DMS114 treated with DMSO at 0.1 percent for 48 hours (cell line): ENCODE results near the gene NOS1.
"Not testable (repeated sequence)": the region's sequence is repeated elsewhere in the genome, so short reads cannot be mapped to it uniquely, and the experiment has no call there.

Experiments used
- DNase-seq: peaks from one replicate; lab custom pipeline; 2025; ENCODE audit not compliant: unreplicated experiment; lab: John Stamatoyannopoulos, UW

NOS1 gene

GRCh38 chr12:117213295-117213808 lies 148.1 kb downstream of the NOS1 start:
- no peak for DNase-seq

- peak; percentile 57 for DNase-seq
Observed at GRCh38 chr12:117212563-117213190, 148.7 kb downstream of the NOS1 start.

- DNase-seq = no peak
Observed at GRCh38 chr12:117210266-117210918, 151.0 kb downstream of the NOS1 start.

- DNase-seq = no peak
Observed at GRCh38 chr12:117209626-117210025, 151.8 kb downstream of the NOS1 start.

GRCh38 chr12:117208811-117209455 lies 152.5 kb downstream of the NOS1 start:
- no peak for DNase-seq

- DNase-seq = no peak
Observed at GRCh38 chr12:117208206-117208605, 153.2 kb downstream of the NOS1 start.

- DNase-seq = no peak
Observed at GRCh38 chr12:117207675-117208074, 153.8 kb downstream of the NOS1 start.

- no peak for DNase-seq
Observed at GRCh38 chr12:117202556-117202955, 158.9 kb downstream of the NOS1 start.

GRCh38 chr12:117202033-117202432 lies 159.4 kb downstream of the NOS1 start:
- DNase-seq = no peak

GRCh38 chr12:117199956-117200744 lies 161.3 kb downstream of the NOS1 start:
- not testable (repeated sequence) for DNase-seq

GRCh38 chr12:117196334-117196733 lies 165.1 kb downstream of the NOS1 start:
- not testable (repeated sequence) for DNase-seq

GRCh38 chr12:117195027-117195426 lies 166.4 kb downstream of the NOS1 start:
- not testable (repeated sequence) for DNase-seq

- no peak for DNase-seq
Observed at GRCh38 chr12:117193903-117194302, 167.5 kb downstream of the NOS1 start.

- DNase-seq = not testable (repeated sequence)
Observed at GRCh38 chr12:117192581-117192980, 168.8 kb downstream of the NOS1 start.

- DNase-seq = no peak
Observed at GRCh38 chr12:117192057-117192456, 169.4 kb downstream of the NOS1 start.

- peak; percentile 80 for DNase-seq
Observed at GRCh38 chr12:117190210-117190781, 171.1 kb downstream of the NOS1 start, which contains the start of gene FBXO21. FBXO21 (minus strand) TSS chr12:117190470; CDS start chr12:117190456, 14 bp downstream.

GRCh38 chr12:117189725-117190209 lies 171.7 kb downstream of the NOS1 start:
- DNase-seq = no peak

GRCh38 chr12:117188961-117189724 lies 172.3 kb downstream of the NOS1 start:
- peak; percentile 33 for DNase-seq

GRCh38 chr12:117188121-117188665 lies 173.2 kb downstream of the NOS1 start:
- DNase-seq = no peak

- no peak for DNase-seq
Observed at GRCh38 chr12:117187421-117187820, 174.0 kb downstream of the NOS1 start.
